Osteoblast (primary cell): ENCODE measurements around the gene RXFP2. TPM values are rescaled to one million over a fixed set of nuclear protein-coding genes. Genes with fewer than 3 reads are reported as not detected.

ENCODE experiments used
- DNase-seq: peaks from one replicate; pipeline ENCODE4 v3.0.0; 2011; ENCODE audit warnings: low spot score, mixed read lengths; ENCODE audit not compliant: insufficient read length; ENCODE audit errors: missing footprints
- H2AFZ ChIP-seq: 2 replicates; pipeline ENCODE4 v1.6.0; 2011; ENCODE audit warnings: mild to moderate bottlenecking, low read length
- H3K27ac ChIP-seq: 2 replicates; pipeline ENCODE4 v1.5.1; 2011; ENCODE audit warnings: mild to moderate bottlenecking, low read depth, low read length, moderate library complexity
- H3K27me3 ChIP-seq: 2 replicates; pipeline ENCODE4 v1.6.0; 2012; ENCODE audit warnings: mild to moderate bottlenecking, control low read depth, inconsistent platforms, low read length, moderate library complexity; ENCODE audit not compliant: insufficient read depth
- H3K36me3 ChIP-seq: 2 replicates; pipeline ENCODE4 v1.5.1; 2011; ENCODE audit warnings: mild to moderate bottlenecking, low read length, control low read depth, moderate library complexity; ENCODE audit not compliant: insufficient read depth
- H3K4me1 ChIP-seq: 2 replicates; pipeline ENCODE4 v1.5.1; 2011; ENCODE audit warnings: mild to moderate bottlenecking, low read length, control low read depth, moderate library complexity; ENCODE audit not compliant: insufficient read depth
- H3K4me2 ChIP-seq: 2 replicates; pipeline ENCODE4 v1.6.0; 2011; ENCODE audit warnings: mild to moderate bottlenecking, low read length; ENCODE audit not compliant: insufficient read depth
- H3K4me3 ChIP-seq: fragments of 200-600 bp; sonication (generic); 3 replicates; pipeline ENCODE4 v1.5.1; 2012; ENCODE audit warnings: mild to moderate bottlenecking, low read length, inconsistent platforms; ENCODE audit not compliant: insufficient read depth
- H3K79me2 ChIP-seq: 2 replicates; pipeline ENCODE4 v1.6.0; 2012; ENCODE audit warnings: mild to moderate bottlenecking, low read length, control low read depth, inconsistent platforms; ENCODE audit not compliant: insufficient read depth
- H3K9me3 ChIP-seq: 2 replicates; pipeline ENCODE4 v1.5.1; 2011; ENCODE audit warnings: low read depth, low read length, control low read depth
- H4K20me1 ChIP-seq: 2 replicates; pipeline ENCODE4 v1.6.0; 2012; ENCODE audit warnings: mild to moderate bottlenecking, low read length, control low read depth; ENCODE audit not compliant: insufficient read depth
- CTCF ChIP-seq: IDR thresholded peaks from 2 replicates; pipeline ENCODE4 v1.5.1; 2011; ENCODE audit warnings: mild to moderate bottlenecking, low read depth, low read length, moderate library complexity; ENCODE audit errors: extremely low read depth
- total RNA-seq: library from RNA; depleted of rRNA; stranded (reverse); fragments of >200 nt; gene quantifications from 2 replicates; pipeline ENCODE4 v1.2.3, GENCODE V29; 2012

The RXFP2 gene
- total RNA-seq, 1 donor, result not detected

- Histone ChIP-seq H3K4me2 (no peak overlapping the region), H3K9me3 (no peaks in the 10 kb centered on the region), H3K79me2 (no peaks in the 10 kb centered on the region), H3K36me3 (no peaks in the 10 kb centered on the region), H4K20me1 (no peaks in the 10 kb centered on the region), H3K27ac (no peak overlapping the region), H2AFZ (peak overlapping the region; percentile 44), H3K27me3 (no peaks in the 10 kb centered on the region), H3K4me1 (peaks cover 7% of the 10 kb centered on the region), H3K4me3 (no peak overlapping the region)
- no peak for DNase-seq
- peak; percentile 41 for TF ChIP-seq CTCF
These were observed 85.6 kb downstream of the RXFP2 start for GRCh38 chr13:31824705-31825517.

- DNase-seq, result no peak
- Histone ChIP-seq H3K36me3 (no peaks in the 10 kb centered on the region), H3K4me3 (no peak overlapping the region), H3K9me3 (no peaks in the 10 kb centered on the region), H2AFZ (no peak overlapping the region), H3K4me2 (no peak overlapping the region), H3K4me1 (peaks cover 7% of the 10 kb centered on the region), H3K79me2 (no peaks in the 10 kb centered on the region), H3K27me3 (no peaks in the 10 kb centered on the region), H3K27ac (no peak overlapping the region), H4K20me1 (no peaks in the 10 kb centered on the region)
- TF ChIP-seq CTCF, result no peak
These were observed 87.2 kb downstream of the RXFP2 start for GRCh38 chr13:31826521-31826920.

- no peaks in the 10 kb centered on the region for H3K9me3 ChIP-seq
- H3K4me3 ChIP-seq, result no peak overlapping the region
- no peak for TF ChIP-seq CTCF
- no peaks in the 10 kb centered on the region for H3K79me2 ChIP-seq
- peak overlapping the region; percentile 56 for H2AFZ ChIP-seq
- H3K4me2 ChIP-seq, result no peak overlapping the region
- DNase-seq, result no peak
- H3K27me3 ChIP-seq, result no peaks in the 10 kb centered on the region
- no peaks in the 10 kb centered on the region for H4K20me1 ChIP-seq
- H3K27ac ChIP-seq, result no peak overlapping the region
- peaks cover 7% of the 10 kb centered on the region for H3K4me1 ChIP-seq
- H3K36me3 ChIP-seq, result no peaks in the 10 kb centered on the region
These were observed 88.4 kb downstream of the RXFP2 start for GRCh38 chr13:31827707-31828106.

- Histone ChIP-seq H3K27me3 (peaks cover 29% of the 10 kb centered on the region), H3K4me3 (no peak overlapping the region), H3K9me3 (no peaks in the 10 kb centered on the region), H3K79me2 (no peaks in the 10 kb centered on the region), H3K4me2 (peak overlapping the region; percentile 31), H2AFZ (no peak overlapping the region), H3K4me1 (no peaks in the 10 kb centered on the region), H3K27ac (no peak overlapping the region), H4K20me1 (no peaks in the 10 kb centered on the region), H3K36me3 (no peaks in the 10 kb centered on the region)
- peak; percentile 19 for DNase-seq
- TF ChIP-seq CTCF, result no peak
These were observed 96.6 kb downstream of the RXFP2 start for GRCh38 chr13:31835932-31836331.
